ENCODE data around the gene FOXK1.

FOXK1 gene

DNA sequence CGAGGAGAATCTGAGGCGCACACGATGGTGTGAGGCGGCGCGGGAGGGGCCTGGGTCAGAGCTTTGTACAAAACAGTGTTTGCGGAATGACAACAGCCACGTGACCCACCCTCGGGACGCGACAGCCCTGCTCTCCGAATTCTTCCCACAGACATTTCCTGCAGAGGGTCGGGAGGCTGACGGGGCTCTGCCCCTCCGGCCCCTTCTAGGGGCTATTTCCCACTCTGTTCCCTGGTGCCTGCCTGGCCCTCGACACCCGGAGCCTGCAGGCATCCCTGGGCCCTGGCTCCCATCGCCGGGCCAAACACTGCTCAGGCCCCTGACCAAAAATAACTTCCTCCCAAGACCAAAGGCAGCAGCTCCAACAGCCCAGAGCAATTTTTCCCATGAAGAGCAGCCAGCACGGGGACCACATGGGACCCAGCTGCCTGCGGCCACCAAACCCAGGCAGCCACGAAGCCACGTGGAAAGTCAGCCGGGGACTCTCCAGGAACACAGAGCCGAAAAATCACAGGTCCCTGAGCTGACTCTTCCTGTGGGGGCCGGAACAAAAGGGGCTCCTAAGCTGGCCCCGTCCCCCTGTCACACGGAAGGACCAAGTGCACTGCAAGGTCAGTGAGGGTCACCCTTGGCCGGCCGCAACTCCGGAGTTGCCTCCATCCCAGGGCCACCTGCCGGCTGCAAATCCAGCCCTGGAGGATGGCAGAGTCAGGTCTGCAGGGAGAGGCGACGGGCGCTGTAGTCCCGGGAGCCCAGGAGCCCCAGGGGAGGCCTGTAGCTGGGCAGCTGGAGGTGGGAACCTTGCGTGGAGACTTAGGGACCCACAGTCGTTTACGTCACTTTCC is 137.7 kb downstream of the FOXK1 start:
- no peak for DNase-seq (ENCODE audit: low spot score)

DNA sequence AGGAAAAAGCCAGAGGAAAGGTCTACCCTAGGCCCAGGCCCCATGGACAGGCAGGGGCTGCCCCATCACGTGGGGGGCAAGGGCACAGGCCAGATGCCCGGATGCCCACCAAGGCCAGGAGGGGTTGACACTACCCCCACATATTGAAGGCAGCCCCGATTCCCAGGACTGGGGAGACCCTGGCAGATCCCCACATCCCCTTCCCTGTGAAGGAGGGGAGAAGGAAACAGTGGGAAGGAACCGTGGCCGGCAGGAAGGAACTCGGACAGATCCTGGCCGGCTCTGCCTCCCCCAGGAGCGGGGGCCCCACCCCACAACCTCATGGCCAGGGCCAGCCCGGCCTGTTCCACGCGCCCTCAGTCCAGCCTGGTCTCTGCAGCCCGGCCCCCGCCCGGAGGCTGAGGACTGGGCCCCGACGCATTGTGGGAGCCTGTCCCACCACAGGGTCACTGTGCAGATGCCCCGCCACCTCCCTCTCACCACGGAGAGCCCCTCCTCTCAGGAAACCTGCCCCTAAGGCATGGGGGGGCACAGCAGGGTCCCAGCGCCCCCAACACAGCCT is 138.4 kb downstream of the FOXK1 start:
- DNase-seq (ENCODE audit: low spot score): no peak

Measured in SW480 (cell line).